Measurements from ENCODE around the gene LSM4.
"Not testable (repeated sequence)": the region's sequence is repeated elsewhere in the genome, so short reads cannot be mapped to it uniquely, and the experiment has no call there.

Gene LSM4

GRCh38 chr19:18362934-18363542 lies 40.2 kb upstream of the LSM4 start:
- no peak overlapping the region for H3K4me3 ChIP-seq (replicated peaks; ENCODE audit: low read depth, low read length)
- no peak for TF ChIP-seq CTCF (IDR thresholded peaks at IDR 0.05; ENCODE audit: low read length, missing control alignments)
- DNase-seq (ENCODE audit: low read depth), result no peak

GRCh38 chr19:18361646-18362045 lies 38.8 kb upstream of the LSM4 start:
- TF ChIP-seq CTCF (IDR thresholded peaks at IDR 0.05; ENCODE audit: low read length, missing control alignments), result no peak
- H3K4me3 ChIP-seq (replicated peaks; ENCODE audit: low read depth, low read length), result no peak overlapping the region
- DNase-seq (ENCODE audit: low read depth), result no peak

GRCh38 chr19:18357041-18357440 lies 34.2 kb upstream of the LSM4 start:
- no peak overlapping the region for H3K4me3 ChIP-seq (replicated peaks; ENCODE audit: low read depth, low read length)
- no peak for DNase-seq (ENCODE audit: low read depth)
- no peak for TF ChIP-seq CTCF (IDR thresholded peaks at IDR 0.05; ENCODE audit: low read length, missing control alignments)

GRCh38 chr19:18354743-18355142 lies 31.9 kb upstream of the LSM4 start:
- not testable (repeated sequence) for DNase-seq (ENCODE audit: low read depth); H3K4me3 ChIP-seq (replicated peaks; ENCODE audit: low read depth, low read length)

GRCh38 chr19:18353378-18354005 lies 30.6 kb upstream of the LSM4 start:
- TF ChIP-seq CTCF (IDR thresholded peaks at IDR 0.05; ENCODE audit: low read length, missing control alignments), result no peak
- H3K4me3 ChIP-seq (replicated peaks; ENCODE audit: low read depth, low read length), result no peak overlapping the region
- no peak for DNase-seq (ENCODE audit: low read depth)

- DNase-seq (ENCODE audit: low read depth), result no peak
- no peak for TF ChIP-seq CTCF (IDR thresholded peaks at IDR 0.05; ENCODE audit: low read length, missing control alignments)
- H3K4me3 ChIP-seq (replicated peaks; ENCODE audit: low read depth, low read length), result no peak overlapping the region
These were observed 28.7 kb upstream of the LSM4 start for GRCh38 chr19:18351544-18351943.

GRCh38 chr19:18350490-18350889 lies 27.6 kb upstream of the LSM4 start:
- no peak overlapping the region for H3K4me3 ChIP-seq (replicated peaks; ENCODE audit: low read depth, low read length)
- no peak for DNase-seq (ENCODE audit: low read depth)
- TF ChIP-seq CTCF (IDR thresholded peaks at IDR 0.05; ENCODE audit: low read length, missing control alignments), result no peak
